CD4-positive, alpha-beta T cell treated with Interferon gamma for 1 hour (primary cell): ENCODE measurements around the gene UTP25.
"Not testable (repeated sequence)": the region's sequence is repeated elsewhere in the genome, so short reads cannot be mapped to it uniquely, and the experiment has no call there.

Experiments used
- DNase-seq: peaks from one replicate; pipeline ENCODE4 v3.0.0-alpha.2; 2020

The UTP25 gene

GRCh38 chr1:209875515-209875914 lies 47.7 kb downstream of the UTP25 start:
- no peak for DNase-seq

- no peak for DNase-seq
These were observed 48.5 kb downstream of the UTP25 start for GRCh38 chr1:209876078-209876800.

- DNase-seq: no peak
These were observed 49.5 kb downstream of the UTP25 start for GRCh38 chr1:209877087-209877764.

GRCh38 chr1:209878964-209879363 lies 51.2 kb downstream of the UTP25 start:
- DNase-seq: no peak

- no peak for DNase-seq
These were observed 51.8 kb downstream of the UTP25 start for GRCh38 chr1:209879539-209879938.

GRCh38 chr1:209880031-209880430 lies 52.3 kb downstream of the UTP25 start:
- no peak for DNase-seq

- DNase-seq: no peak
These were observed 53.8 kb downstream of the UTP25 start for GRCh38 chr1:209881619-209882018.

- DNase-seq: no peak
These were observed 54.5 kb downstream of the UTP25 start for GRCh38 chr1:209882286-209882685.

- no peak for DNase-seq
These were observed 55.2 kb downstream of the UTP25 start for GRCh38 chr1:209882942-209883340.

GRCh38 chr1:209883341-209883971 lies 55.7 kb downstream of the UTP25 start:
- no peak for DNase-seq

GRCh38 chr1:209884249-209884648 lies 56.5 kb downstream of the UTP25 start:
- no peak for DNase-seq

GRCh38 chr1:209884665-209885117 lies 56.9 kb downstream of the UTP25 start:
- no peak for DNase-seq

GRCh38 chr1:209885403-209886218 lies 57.8 kb downstream of the UTP25 start:
- DNase-seq: no peak

GRCh38 chr1:209886219-209886536 lies 58.4 kb downstream of the UTP25 start:
- no peak for DNase-seq

- DNase-seq: not testable (repeated sequence)
These were observed 60.7 kb downstream of the UTP25 start for GRCh38 chr1:209888291-209889076.

GRCh38 chr1:209889077-209889418 lies 61.3 kb downstream of the UTP25 start:
- DNase-seq: no peak

GRCh38 chr1:209890641-209891330 lies 63.0 kb downstream of the UTP25 start:
- DNase-seq: no peak

GRCh38 chr1:209893751-209894150 lies 66.0 kb downstream of the UTP25 start:
- DNase-seq: no peak

GRCh38 chr1:209895709-209896108 lies 67.9 kb downstream of the UTP25 start:
- no peak for DNase-seq

- no peak for DNase-seq
These were observed 68.6 kb downstream of the UTP25 start for GRCh38 chr1:209896346-209896745.

GRCh38 chr1:209898271-209898670 lies 70.5 kb downstream of the UTP25 start:
- DNase-seq: not testable (repeated sequence)

- not testable (repeated sequence) for DNase-seq
These were observed 71.1 kb downstream of the UTP25 start for GRCh38 chr1:209898851-209899250.
